MG63 (cell line): ENCODE measurements around the gene RPS21. TPM values are rescaled to one million over a fixed set of nuclear protein-coding genes. Genes with fewer than 3 reads are reported as not detected.

Experiments used
- DNase-seq: peaks from one replicate; pipeline ENCODE4 v3.0.0-alpha.2; 2020
- H3K27me3 ChIP-seq: fragments of 250-450 bp; sonication (Bioruptor Pico); 2 replicates; pipeline ENCODE4 v1.5.1; 2020; ENCODE audit warnings: mild to moderate bottlenecking, moderate library complexity
- H3K36me3 ChIP-seq: fragments of 250-450 bp; sonication (Bioruptor Pico); 2 replicates; pipeline ENCODE4 v1.5.1; 2020; ENCODE audit warnings: mild to moderate bottlenecking, moderate library complexity
- H3K4me3 ChIP-seq: fragments of 250-450 bp; sonication (Bioruptor Pico); 2 replicates; pipeline ENCODE4 v1.5.1; 2020; ENCODE audit warnings: mild to moderate bottlenecking, moderate library complexity
- H3K9me3 ChIP-seq: fragments of 250-450 bp; sonication (Bioruptor Pico); 2 replicates; pipeline ENCODE4 v1.5.1; 2020; ENCODE audit warnings: mild to moderate bottlenecking, moderate library complexity
- total RNA-seq: library from RNA; depleted of rRNA; stranded (reverse); fragments of >200 nt; shearing (Covaris generic); gene quantifications from 2 replicates; pipeline ENCODE4 v1.2.3, GENCODE V29; 2014; ENCODE audit warnings: low replicate concordance; rRNA removed

Gene RPS21
- 2,164 and 3,269 TPM in 2 replicates for total RNA-seq

DNA sequence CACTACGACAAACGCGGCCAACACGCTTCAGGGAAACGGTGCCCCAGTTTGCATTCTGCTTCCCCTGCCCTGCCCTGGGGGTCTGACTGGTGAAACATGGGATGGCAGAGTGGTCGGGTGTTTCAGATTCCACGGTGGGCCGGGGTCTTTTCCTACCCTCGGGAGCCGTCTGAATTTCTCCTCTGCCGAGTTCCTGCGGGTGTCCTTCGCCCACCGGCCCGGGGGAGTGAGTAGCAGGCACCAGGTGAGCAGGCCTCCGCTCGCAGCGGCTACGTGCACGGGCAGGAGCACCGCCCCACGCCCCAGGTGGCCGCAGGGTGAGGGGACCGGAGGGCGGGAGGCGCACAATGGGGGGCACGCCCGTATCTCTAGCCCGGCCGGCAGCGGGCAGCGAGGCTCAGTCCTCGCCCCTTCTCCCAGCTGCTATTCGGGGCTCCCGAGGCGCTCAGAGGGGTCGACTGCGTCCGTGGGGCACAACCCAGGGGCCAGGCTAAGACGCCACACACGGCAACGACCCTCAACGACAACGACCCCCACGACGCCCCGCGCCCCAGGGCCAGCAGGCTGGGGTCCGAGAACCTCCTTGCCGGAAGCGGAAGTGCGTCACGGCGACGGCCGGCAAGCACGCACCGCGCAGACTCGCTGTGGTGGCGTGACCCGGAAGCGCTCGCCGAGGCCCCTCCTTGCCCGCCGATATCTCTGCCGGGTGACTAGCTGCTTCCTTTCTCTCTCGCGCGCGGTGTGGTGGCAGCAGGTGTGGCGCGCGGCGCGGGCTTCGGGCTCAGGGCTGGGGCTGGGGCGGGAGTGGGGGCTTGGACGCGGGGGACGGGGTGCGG is at the start of gene RPS21:
RPS21 (plus strand) TSS at position 721 of the 836 bp plus-strand sequence. CDS start 236 bp downstream, outside the sequence.
- DNase-seq, result peak; percentile 96
- Histone ChIP-seq H3K27me3 (no peaks in the 10 kb centered on the region), H3K9me3 (no peaks in the 10 kb centered on the region), H3K4me3 (peak within 1 kb of the TSS; percentile 95), H3K36me3 (peaks cover 61% of the 10 kb centered on the region)

DNA sequence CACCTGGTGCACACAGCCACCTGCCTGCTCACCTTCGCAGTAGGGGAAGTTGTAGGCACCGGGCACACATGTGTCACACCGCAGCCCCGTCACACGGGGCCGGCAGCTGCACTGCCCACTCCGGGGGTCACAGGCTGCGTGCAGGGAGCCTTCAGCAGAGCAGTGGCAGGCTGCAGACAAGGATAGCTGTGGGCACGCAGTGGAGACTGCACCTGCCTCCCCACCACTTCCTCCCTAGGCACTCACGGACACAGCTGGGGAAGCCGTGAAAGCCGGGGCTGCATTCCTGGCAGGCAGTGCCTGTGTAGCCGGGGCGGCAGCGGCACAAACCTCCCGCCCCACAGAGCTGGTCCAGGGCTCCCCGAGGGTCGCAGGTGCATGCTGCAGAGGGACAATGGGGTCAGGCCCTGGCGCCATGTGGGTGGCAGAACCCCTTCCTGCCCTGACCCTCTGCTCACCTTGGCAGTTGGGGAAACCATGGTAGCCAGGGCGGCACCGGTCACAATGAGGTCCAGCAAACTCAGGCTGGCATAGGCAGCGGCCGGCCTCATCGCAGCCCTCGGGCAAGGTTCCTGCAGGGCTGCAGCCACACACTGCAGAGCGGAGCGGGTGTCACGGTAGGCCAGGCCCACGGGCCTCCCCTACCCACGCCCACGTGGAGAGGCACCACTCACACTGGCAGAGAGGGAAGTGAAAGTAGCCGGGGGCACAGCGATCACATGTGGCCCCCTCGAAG is 49.2 kb upstream of the RPS21 start:
- no peak for DNase-seq
- Histone ChIP-seq H3K9me3 (0 out of 2 replicates have a peak, but pooled peaks cover 2% of the 10 kb centered on the region), H3K27me3 (no peaks in the 10 kb centered on the region), H3K36me3 (peaks cover 58% of the 10 kb centered on the region), H3K4me3 (no peak overlapping the region)

DNA sequence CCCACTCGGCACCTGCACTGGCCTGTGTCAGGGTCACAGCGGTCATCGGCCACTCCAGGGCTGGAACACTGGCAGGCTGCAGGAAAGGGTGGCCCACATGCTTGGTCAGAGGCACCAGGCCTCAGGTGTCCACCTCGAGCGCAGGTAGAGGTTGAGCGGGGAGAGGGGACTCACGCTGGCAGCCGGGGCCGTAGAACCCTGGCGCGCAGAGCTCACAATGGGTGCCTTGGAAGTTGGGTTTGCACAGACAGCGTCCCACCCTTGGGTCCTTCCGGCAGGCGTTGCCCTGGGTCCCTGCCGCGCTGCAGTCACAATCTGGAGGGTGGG is 48.6 kb upstream of the RPS21 start:
- DNase-seq, result no peak
- Histone ChIP-seq H3K9me3 (0 out of 2 replicates have a peak, but pooled peaks cover 2% of the 10 kb centered on the region), H3K4me3 (no peak overlapping the region), H3K36me3 (peaks cover 63% of the 10 kb centered on the region), H3K27me3 (no peaks in the 10 kb centered on the region)

DNA sequence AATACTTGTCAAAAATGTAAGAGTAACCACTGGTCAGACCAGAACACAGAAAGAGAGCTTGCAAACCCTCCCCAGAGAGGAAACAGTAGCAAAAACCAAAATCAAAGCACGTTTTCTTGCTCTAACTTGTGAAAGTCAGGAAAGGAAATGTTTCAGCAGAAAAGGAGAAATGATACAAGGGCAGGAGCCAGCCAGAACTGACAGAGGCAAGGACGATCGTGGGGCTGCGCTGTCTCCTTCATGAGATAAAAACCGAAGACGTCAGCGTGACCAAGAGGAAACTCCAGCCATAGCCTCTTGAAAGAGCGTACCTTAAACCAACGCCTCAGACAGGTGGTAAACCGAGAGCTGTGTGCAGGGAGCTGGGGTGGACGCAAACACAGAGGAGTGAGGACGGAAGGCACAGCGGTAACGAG is 47.2 kb upstream of the RPS21 start:
- no peak overlapping the region for H3K4me3 ChIP-seq
- no peaks in the 10 kb centered on the region for H3K27me3 ChIP-seq
- peaks cover 63% of the 10 kb centered on the region for H3K36me3 ChIP-seq
- DNase-seq, result no peak
- 0 out of 2 replicates have a peak, but pooled peaks cover 2% of the 10 kb centered on the region for H3K9me3 ChIP-seq

DNA sequence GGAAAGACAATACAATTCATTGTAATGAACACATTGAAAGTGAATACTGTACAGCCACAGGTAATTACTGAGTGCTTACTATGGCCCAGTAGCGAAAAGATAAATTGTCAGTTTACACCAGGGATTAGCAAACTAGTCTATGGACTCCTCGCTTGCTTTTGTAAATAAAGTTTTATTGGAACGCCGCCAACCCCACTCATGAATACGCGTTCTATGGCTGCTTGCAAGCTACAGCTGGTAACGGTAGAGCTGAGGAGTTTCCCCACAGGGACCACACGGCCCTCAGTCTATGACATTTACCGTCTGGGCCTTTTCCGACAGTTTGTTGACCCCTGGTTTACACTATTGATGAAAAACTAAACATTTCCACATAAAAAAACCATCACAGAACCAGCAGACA is 44.0 kb upstream of the RPS21 start:
- no peak for DNase-seq
- no peaks in the 10 kb centered on the region for H3K27me3 ChIP-seq
- 0 out of 2 replicates have a peak, but pooled peaks cover 2% of the 10 kb centered on the region for H3K9me3 ChIP-seq
- no peak overlapping the region for H3K4me3 ChIP-seq
- H3K36me3 ChIP-seq, result peaks cover 78% of the 10 kb centered on the region

DNA sequence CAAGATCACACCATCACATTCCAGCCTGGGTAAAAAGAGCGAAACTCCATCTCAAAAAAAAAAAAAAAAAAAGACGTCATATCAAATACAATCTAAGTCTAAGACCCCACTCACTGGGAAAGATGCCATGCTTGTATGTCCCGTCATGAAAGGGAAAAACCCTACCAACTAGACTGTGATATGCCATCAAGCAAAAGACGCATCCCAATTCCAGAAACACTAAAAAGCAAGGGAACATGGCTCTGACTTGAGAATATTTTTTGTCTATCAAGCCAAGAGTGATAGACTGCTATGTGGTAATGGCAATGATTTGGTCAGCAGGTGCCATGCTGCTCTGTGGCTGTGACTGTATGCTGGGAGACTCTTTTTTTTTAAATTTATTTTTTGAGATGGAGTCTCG is 42.8 kb upstream of the RPS21 start:
- H3K9me3 ChIP-seq, result peaks cover 6% of the 10 kb centered on the region; the same call in 1 of the 2 replicates
- H3K27me3 ChIP-seq, result no peaks in the 10 kb centered on the region
- no peak for DNase-seq
- peaks cover 79% of the 10 kb centered on the region for H3K36me3 ChIP-seq
- H3K4me3 ChIP-seq, result no peak overlapping the region

DNA sequence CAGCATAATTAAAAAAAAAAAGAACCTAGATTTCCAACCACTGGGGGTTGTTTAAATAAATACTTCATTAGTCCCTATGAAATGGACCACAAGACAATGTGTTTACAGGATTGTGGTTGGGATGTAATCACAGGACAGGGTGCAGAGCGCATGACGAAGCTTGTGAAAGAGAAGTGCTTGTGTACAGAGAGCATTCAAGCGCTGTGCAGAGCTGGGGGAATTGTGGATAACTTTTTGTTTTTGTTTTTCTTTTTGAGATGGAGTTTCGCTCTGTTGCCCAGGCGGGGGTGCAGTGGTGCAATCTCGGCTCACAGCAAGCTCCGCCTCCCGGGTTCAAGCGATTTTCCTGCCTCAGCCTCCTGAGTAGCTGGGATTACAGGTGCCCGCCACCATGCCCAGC is 42.1 kb upstream of the RPS21 start:
- Histone ChIP-seq H3K36me3 (peaks cover 77% of the 10 kb centered on the region), H3K9me3 (peaks cover 6% of the 10 kb centered on the region; the same call in 1 of the 2 replicates), H3K27me3 (no peaks in the 10 kb centered on the region), H3K4me3 (no peak overlapping the region)
- no peak for DNase-seq

DNA sequence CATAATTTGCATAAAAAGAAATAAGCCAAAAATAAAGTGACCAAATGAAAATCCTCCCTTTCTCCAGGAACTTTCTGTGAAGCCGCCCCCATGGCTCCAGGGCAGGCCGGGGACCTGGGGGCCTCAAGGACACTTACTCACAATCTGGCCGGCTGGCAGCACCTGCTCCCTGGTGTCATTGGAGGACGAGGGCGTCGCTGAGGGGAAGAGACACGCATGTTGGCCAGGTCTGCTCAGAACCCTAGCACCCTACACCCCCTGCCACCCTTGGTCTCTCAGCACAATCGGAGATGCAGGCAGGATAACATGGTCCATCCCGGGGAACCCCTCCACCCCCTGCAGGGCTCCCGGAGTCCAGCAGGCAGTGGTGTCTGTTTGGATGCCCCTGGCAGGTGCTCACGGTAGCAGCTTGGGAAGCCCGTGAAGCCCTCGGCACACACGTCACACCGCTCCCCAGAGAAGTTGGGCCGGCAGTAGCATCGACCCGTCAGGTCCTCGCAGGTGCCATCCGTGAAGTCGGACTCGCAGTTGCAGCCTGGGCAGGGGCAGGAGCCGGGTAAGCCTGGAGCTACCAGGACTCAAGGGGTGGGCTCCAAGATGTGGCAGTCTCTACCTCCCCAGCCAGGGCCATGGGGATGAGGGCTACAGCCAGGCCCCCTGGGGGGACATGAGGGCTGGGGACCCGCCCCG is 41.1 kb upstream of the RPS21 start:
- peaks cover 78% of the 10 kb centered on the region for H3K36me3 ChIP-seq
- no peak overlapping the region for H3K4me3 ChIP-seq
- H3K27me3 ChIP-seq, result no peaks in the 10 kb centered on the region
- H3K9me3 ChIP-seq, result peaks cover 6% of the 10 kb centered on the region; the same call in 1 of the 2 replicates
- DNase-seq, result no peak

DNA sequence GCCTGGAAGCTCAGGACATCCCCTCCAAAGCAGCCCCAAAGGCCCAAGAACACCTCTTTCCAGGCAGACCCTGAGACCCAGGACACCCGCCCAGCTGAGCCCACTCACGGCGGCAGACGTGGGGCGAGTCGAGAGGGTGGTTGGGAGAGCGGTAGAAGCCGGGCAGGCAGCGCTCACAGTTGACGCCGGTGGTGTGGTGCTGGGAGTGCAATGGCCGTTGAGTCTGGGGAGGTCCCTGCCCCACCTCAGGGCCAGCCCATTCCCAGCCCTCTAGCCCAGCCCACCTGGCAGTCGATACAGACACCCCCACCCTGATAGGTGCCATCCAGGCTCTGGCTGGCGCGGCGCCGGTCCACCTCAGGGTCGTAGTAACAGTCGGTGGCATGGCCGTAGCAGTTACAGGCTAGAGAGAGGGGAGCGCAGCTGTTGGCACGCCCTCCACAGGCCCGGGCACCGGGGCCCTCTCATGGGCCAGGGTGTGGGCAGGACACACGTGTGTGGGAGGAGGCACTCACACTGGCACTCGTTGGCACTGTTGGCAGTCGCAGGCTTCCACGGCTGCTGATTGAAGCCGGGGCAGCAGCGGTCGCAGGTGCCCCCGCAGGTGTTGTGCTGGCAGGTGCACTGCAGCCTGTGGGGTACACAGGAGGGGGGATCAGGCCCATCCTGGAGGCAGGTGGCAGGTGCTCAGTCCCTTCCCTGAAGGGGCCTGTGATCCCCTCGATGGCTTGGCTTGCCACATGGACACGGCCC is 40.3 kb upstream of the RPS21 start:
- Histone ChIP-seq H3K36me3 (peaks cover 76% of the 10 kb centered on the region), H3K27me3 (no peaks in the 10 kb centered on the region), H3K9me3 (peaks cover 4% of the 10 kb centered on the region; the same call in 1 of the 2 replicates), H3K4me3 (no peak overlapping the region)
- no peak for DNase-seq

DNA sequence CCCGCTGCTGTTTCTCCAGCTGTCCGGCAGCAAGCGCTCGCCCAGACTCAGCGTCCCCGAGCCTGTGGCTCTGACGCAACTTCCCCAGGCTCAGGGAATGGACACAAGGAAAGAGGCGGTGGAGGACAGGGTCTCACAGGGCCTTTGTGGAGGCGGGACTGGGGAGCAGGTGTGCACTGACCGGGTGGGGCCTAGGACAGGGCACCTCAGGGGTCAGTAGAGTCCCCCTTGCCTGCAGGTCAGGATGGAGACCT is 39.8 kb upstream of the RPS21 start:
- peaks cover 76% of the 10 kb centered on the region for H3K36me3 ChIP-seq
- peaks cover 4% of the 10 kb centered on the region; the same call in 1 of the 2 replicates for H3K9me3 ChIP-seq
- H3K4me3 ChIP-seq, result no peak overlapping the region
- no peak for DNase-seq
- H3K27me3 ChIP-seq, result no peaks in the 10 kb centered on the region

DNA sequence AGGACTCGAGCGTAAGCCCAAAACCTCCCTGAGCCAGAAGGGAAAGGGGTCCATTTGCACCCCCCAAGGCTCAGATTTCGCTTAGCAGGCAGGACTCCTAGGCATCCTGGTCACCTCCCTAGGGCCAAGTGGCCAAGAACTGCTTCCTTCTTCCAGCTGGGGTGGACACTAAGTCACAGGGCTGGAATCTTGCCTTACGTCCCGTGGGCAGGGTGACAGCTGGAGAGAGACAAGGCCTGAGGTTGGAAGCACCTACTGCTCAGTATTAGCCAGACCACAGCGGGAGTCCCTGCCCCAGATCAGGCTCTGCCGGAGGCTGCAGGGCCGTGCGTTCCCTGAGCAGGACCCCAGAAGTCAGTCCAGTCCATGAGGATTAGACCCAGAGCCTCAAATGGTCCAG is 39.5 kb upstream of the RPS21 start:
- no peak overlapping the region for H3K4me3 ChIP-seq
- DNase-seq, result no peak
- peaks cover 4% of the 10 kb centered on the region; the same call in 1 of the 2 replicates for H3K9me3 ChIP-seq
- H3K36me3 ChIP-seq, result peaks cover 77% of the 10 kb centered on the region
- no peaks in the 10 kb centered on the region for H3K27me3 ChIP-seq

DNA sequence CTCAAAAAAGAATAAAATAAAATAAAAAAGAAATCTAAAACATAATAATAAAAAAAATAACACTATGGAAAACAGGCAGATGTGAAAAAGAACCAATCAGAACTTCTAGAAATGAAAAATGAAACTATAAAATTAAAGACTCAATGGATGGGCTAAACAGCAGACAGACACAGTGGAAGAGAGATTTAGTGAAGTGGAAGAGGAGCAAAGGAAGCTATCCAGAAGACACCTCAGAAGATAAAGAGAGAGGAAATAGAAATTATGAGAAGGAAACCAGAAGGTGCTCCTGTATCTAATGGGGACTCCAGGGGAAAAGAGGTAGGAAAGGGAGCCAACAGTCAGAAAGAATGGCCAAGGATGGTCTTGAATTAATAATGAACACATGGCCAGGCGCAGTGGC is 38.3 kb upstream of the RPS21 start:
- Histone ChIP-seq H3K36me3 (peaks cover 74% of the 10 kb centered on the region), H3K4me3 (no peak overlapping the region), H3K9me3 (peaks cover 4% of the 10 kb centered on the region; the same call in 1 of the 2 replicates), H3K27me3 (no peaks in the 10 kb centered on the region)
- DNase-seq, result no peak

DNA sequence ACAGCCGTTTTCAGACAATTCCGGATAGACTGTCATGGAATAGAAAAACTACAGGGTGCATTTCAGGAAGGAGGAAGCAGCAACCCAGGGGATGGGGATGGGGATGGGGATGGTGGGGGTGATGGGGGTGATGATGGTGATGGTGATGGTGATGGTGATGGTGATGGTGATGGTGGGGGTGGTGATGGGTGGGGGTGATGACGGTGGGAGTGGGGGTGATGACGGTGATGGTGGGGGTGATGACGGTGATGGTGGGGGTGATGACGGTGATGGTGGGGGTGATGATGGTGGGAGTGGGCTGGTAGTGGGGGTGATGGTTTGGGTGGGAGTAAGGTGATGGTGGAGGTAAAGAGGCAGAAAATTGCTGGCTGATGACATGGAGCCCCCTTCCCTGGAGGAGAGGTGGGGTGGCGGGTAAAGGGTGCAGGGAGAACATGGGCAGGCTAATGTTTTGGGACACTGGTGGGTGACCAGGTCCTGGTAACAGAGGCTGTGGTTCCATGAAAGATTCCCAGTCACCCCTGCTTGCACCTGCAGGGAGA is 37.3 kb upstream of the RPS21 start:
- Histone ChIP-seq H3K4me3 (no peak overlapping the region), H3K27me3 (no peaks in the 10 kb centered on the region), H3K36me3 (peaks cover 70% of the 10 kb centered on the region), H3K9me3 (peaks cover 4% of the 10 kb centered on the region; the same call in 1 of the 2 replicates)
- DNase-seq, result no peak

DNA sequence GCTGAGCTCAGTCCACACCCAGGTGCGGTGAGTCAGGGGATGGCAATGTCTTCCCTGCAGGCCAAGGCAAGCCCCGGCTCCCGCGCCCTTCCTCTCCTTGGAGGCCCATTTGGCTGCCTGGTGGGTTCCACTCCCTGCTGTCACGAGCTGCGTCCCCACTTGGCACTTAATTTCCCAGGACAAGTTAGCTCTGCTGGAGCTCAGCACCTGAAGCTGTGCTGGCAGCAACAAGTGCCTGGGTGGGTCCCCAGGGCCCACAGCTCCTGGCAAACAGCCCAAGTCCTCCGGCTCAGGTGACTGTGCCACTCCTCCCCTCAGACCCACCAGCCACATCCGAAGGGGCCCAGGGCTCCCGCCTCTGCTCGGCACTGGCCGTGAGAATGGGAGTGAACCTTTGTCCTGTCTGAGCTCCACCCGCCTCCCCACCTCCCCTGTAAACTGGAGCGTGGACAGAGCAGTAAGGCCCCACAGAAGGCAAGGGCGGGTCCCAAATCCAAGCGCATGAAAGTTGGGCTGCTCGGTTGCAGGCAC is 36.7 kb upstream of the RPS21 start:
- H3K4me3 ChIP-seq, result no peak overlapping the region
- peaks cover 72% of the 10 kb centered on the region for H3K36me3 ChIP-seq
- peak; percentile 57 for DNase-seq
- peaks cover 4% of the 10 kb centered on the region; the same call in 1 of the 2 replicates for H3K9me3 ChIP-seq
- no peaks in the 10 kb centered on the region for H3K27me3 ChIP-seq

DNA sequence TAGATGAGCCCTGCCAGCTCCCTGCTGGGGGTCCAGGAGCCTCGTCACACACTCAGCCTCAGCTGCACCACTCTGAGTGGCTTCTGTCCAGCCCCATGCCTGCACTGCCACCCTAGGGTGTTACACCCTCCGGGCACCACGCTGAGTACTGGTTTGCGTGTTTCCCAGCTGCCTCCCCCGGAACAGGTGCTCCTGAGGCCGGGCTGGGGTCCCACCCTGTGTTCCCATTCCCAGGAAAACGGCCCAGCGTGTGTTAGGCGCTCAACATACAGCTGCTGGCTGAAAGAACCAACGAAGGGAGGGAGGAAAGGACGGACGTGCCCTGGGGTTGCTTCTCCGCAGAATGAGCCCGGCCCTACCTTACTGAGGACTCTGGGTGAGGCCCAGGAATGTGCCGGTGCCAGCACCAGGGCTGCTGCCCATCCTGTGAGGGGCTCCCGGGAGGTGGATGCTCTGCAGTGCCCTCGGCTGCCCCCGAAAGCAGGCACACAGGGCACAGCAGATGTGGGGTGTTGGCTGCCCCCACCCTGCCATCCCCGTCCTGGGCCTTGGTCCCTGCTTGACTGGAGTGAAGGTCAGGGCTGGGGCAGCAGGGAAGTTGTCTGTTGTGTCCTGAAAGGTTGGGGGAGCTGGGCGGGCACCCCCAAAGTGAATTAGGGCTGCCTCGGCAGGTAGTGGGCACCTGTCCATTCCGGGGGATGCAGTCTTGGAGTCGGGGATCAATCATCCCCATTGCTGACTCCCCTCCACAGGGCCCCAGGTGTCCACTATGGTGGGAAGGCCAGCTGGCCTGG is 36.1 kb upstream of the RPS21 start:
- no peak overlapping the region for H3K4me3 ChIP-seq
- peaks cover 70% of the 10 kb centered on the region for H3K36me3 ChIP-seq
- DNase-seq, result no peak
- H3K27me3 ChIP-seq, result no peaks in the 10 kb centered on the region
- H3K9me3 ChIP-seq, result peaks cover 4% of the 10 kb centered on the region; the same call in 1 of the 2 replicates
